ENCODE data around the gene MEIOSIN.

DNA sequence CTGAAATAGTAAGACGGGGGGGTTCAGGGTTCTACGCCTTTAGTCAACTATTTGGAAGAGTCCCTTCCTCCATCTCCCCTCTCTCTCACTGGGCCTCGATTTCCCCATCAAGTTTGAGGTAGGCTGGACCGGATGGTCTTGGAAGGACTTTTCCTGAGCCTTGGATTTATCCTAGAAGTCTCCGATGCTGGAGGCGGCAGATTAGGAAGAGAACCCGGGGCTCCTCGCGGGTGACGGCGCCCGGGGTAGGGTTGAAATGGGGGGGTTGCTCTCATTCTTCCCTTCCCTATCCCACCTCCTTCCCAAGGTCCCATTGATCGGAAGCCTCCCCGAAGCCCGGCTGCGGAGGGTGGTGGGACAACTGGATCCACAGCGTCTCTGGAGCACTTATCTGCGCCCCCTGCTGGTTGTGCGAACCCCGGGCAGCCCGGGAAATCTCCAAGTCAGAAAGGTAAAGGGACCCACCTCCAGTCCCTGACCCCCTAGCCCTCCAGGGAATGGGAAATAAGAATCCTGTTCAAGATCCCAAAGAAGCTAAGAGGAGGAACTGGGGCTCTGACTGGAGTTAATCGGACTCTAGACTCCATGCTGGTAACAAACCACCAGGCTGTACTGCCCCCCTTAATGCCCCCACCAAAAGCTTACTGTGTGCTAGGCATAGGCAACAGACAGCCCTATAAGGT is 40.0 kb upstream of the MEIOSIN start:
- TF ChIP-seq POLR2A (IDR thresholded peaks at IDR 0.05; ENCODE audit: low read length) (no peak), GATA1 (IDR thresholded peaks at IDR 0.05; ENCODE audit: low read depth, low read length) (no peak)
